GM19238 (cell line): ENCODE results near the gene ZNF263.
A peak's percentile ranks its signal among the peaks of the same experiment; 100 is the strongest.

ENCODE experiments used
- DNase-seq: peaks from one replicate; pipeline ENCODE4 v3.0.0; 2011; ENCODE audit warnings: low spot score; ENCODE audit not compliant: insufficient read length

Gene ZNF263

DNA sequence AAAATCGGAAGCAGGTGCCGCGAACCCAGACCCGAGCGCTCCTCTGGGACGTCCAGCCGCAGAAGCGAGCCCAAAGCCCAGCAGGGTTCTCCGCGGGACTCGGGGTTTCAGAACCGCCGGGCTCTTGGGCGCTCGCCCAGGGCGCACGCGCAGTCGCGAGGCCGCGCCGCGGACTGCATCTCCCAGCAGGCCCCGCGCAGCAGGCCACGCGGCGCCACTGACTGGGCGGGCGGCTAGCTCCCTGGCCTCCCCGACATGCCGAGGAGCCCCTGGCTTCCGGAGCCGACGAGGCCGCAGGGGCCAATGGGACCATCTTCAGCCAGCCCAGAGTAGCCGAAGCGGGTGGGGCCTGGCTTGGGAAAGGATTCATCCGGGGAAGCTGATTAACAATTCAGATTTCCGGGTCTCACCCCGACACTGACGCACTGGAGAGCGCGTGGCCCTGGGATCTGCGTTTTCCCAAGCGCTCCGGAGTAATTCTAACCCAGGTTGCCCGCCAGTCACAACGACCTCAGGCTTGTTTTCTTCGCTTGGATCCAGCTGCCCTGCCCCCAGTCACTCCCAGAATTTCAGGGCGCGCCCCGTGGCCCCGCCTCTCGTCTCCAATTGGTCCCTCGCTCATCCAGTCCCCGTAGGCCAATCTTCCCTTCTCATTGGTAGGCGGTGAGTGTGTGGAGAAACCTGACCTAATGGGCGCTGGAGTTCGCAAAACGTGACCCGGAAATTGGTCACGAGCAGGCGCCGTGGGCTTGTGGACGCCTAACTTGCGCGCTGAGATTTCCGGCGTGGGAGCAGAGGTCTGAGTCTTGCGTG, at the start of gene ZNF263:
TSS of gene ZNF263 (plus strand) at position 762 of the 813 bp plus-strand sequence. CDS start 328 bp downstream, outside the sequence.
- peak; percentile 96 for DNase-seq

DNA sequence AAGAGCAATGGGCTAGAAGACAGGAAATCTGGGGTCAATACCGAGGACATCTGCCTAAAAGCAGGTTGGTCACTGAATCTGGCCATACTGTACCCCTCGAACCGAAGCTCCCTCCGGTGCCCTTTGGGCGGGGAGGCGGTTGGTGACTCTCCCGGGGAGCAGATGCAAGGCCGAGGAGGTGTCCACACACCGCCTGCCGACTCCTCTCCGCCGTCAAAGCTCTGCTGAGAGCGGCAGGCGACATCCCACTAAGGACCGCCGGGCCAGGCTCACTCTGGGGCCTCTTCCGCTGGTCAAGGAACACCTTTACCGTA, 48.8 kb upstream of the ZNF263 start:
- no peak for DNase-seq

- DNase-seq, result peak; percentile 97
These were observed 48.3 kb upstream of the ZNF263 start, which contains the start of gene ZNF200 for GRCh38 chr16:3234857-3235561. Gene ZNF200 (minus strand): TSS chr16:3235158. CDS start chr16:3233755, 1,403 bp downstream.

DNA sequence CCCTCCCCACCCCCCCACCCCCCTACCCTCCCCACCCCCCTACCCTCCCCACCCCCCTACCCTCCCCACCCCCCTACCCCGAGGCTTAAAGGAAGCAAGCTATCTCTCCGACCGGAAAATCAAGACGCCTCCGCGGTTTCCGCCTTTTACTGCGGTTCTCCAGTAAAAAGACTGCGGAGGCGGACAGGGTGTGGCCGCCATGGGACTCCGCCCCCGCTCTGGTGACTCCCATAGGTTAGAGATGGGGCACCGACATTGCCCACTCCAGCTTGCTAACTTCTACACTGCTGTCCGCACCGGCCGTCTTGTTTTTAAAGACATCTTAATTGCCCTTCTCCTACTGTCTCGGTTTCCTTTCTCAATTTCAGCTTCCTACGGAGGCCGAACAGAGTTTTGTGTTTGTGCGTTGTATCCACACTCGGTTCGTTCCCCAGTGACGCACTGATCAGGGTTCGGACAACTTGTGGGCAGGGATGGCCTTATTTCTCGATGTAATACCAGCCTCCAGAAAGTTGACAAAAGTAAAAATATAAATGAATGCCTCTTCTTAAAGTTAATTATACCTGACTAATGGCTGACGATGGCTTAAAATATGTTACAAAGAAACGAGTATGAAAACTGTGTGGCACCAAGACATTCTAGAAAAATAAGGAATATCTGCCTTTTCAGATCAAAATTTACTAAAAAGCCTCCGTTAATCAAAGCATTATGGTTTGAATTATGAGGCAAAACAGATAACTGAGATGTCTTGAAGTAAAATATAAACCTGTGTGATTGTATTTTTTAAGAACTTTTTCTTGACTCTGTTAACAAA, 47.2 kb upstream of the ZNF263 start:
- DNase-seq, result no peak

GRCh38 chr16:3241761-3242160, 41.5 kb upstream of the ZNF263 start:
- DNase-seq, result no peak

DNA sequence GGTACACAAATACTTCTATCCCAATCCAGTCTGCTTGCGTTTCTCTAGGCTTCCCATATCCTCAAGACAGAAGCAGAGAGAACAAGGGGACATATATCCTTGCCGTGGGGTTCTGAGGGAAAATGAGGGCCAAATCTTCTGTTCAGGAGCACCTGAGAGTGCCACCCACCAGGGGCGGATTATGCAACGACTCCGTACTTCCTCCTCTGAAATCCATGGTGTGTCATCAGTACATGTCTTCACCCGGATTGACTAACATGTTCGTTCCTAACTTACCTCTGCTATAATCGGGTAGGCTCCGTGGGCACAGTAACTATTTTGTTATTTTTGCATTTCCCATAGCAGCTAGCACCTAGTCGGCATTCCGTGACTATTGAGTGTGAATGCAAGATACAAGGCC, 40.6 kb upstream of the ZNF263 start:
- no peak for DNase-seq

DNA sequence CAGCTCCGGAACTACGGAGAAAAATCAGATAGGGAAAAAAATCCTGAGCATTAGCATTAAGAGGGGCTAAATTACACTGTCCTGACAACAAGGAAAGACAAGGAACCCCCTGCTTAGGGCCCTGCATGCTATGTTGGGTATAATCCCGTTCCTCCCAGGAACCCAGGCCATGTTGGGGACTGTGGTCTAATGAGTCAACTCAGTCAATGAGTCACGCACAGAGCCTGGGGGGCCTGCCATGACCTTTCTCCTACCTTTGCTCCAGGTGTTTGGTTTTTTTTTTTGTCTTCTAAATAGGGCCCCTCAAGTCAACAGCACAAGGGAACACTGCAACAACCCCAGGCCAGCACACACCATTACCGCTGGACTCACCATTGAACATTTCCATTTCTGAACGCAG, 39.4 kb upstream of the ZNF263 start:
- no peak for DNase-seq

GRCh38 chr16:3246002-3246401, 37.3 kb upstream of the ZNF263 start:
- DNase-seq, result no peak

- no peak for DNase-seq
These were observed 36.4 kb upstream of the ZNF263 start for GRCh38 chr16:3246876-3247275.

GRCh38 chr16:3248596-3248995, 34.7 kb upstream of the ZNF263 start:
- no peak for DNase-seq

GRCh38 chr16:3249020-3249419, 34.3 kb upstream of the ZNF263 start:
- DNase-seq, result no peak

- no peak for DNase-seq
These were observed 33.8 kb upstream of the ZNF263 start for GRCh38 chr16:3249451-3249850.

- no peak for DNase-seq
These were observed 30.3 kb upstream of the ZNF263 start for GRCh38 chr16:3252967-3253366.

DNA sequence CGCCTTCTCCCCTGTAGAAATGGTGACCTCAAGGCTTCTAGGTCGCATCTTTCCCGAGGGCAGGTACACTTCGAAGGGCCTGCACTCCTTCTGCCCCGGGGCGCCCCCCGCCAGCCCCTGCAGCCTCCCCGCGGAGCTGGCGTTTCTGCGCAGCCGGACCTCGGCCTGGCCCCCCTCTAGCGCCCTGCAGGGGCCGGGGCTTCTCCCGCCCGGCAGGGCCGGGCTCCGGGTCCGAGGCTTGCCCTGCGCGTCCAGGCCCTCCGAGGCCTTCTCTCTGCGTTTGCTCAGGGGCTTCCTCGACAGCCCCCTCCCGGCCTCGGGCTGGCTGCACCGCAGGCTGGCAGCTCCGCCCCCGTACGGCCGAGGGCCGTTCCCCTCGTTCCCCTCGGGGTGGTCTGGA, 29.0 kb upstream of the ZNF263 start:
- DNase-seq, result no peak

DNA sequence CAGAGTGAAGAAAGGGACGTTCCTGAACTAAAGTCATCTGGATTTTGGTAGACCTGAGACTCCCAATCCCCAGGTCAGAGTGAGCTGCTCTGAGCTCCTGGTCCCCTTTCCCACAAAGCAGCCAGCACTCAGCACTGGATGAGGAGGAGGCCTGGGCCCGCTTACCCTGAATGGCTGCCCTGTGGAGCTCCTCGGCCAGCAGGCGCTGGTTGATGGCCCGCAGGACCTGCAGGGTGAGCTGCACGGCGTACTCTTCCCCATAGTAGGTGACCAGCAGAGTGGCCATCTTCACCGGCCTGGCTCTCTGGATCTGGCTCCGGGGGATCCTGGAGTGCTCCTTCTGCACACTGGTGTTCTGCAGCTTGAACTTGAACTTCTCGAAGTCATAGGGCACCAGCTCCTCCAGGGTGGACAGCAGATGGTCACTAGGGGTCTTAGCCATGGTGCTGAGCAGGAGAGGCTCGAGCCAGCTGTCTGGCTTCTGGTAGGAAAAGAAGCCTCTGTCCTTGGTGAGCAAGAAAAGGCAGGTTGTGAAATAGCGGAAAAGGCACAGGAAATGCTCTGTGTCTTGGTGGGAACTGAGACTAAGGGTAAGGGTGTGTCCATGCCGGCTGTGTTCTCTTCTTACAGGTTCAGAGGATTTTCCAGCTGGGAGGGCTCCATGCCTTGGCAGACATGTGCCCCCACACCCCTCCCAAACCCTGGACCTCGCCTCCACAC, 27.0 kb upstream of the ZNF263 start, which contains the start of gene MEFV:
TSS of gene MEFV (minus strand) at position 488 of the 720 bp plus-strand sequence. CDS start at position 442, 46 bp downstream.
- DNase-seq, result no peak

GRCh38 chr16:3256866-3257465, 26.3 kb upstream of the ZNF263 start:
- DNase-seq, result no peak

GRCh38 chr16:3259836-3260235, 23.5 kb upstream of the ZNF263 start:
- DNase-seq, result no peak

DNA sequence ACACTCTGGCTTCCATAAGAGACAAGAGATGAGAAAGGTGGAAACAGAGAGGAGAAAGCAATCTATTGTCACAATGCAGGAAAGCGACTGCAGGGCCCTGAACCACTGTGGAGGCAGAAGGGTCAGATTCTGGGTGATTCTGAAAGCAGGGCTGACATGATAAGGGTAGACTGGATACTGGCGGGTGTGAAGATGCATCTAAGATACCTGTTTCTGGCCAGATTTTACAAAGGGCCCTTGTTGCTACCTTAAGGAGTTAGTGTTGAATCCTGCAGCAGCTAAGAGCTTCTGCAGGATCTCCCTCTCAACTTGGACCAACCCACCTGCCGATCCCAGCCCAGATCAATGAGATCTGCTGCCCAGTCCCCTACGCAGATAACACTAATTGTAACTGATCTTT, 20.8 kb upstream of the ZNF263 start:
- DNase-seq, result no peak

GRCh38 chr16:3264137-3265036, 18.9 kb upstream of the ZNF263 start:
- peak; percentile 97 for DNase-seq
